T1000 (cell line): ENCODE results near the gene BCL2L14.

ENCODE experiments used
- DNase-seq: peaks from one replicate; lab custom pipeline; 2025; ENCODE audit warnings: mixed read lengths; lab: John Stamatoyannopoulos, UW

The BCL2L14 gene

GRCh38 chr12:12056951-12057350 is 13.8 kb upstream of the BCL2L14 start:
- DNase-seq: no peak

DNA sequence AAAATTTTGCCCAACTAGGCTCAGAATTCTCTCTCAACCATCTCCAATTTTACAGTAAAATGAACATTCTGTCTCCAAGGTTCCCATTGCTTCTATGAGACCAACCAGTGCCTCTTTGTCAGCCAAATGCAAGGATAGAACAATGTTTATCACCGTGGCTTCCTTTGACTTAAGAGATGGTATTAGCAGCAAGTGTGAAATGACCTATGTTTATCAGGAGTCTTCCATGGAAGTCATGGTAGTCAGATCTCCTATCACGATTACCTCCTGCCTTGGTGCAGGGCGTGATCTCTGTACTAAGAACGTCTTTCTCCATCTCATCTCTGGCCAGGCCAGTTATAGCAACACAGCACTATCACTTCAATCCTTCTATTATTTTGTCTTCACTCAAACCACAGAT is 6.1 kb upstream of the BCL2L14 start:
- DNase-seq: no peak

DNA sequence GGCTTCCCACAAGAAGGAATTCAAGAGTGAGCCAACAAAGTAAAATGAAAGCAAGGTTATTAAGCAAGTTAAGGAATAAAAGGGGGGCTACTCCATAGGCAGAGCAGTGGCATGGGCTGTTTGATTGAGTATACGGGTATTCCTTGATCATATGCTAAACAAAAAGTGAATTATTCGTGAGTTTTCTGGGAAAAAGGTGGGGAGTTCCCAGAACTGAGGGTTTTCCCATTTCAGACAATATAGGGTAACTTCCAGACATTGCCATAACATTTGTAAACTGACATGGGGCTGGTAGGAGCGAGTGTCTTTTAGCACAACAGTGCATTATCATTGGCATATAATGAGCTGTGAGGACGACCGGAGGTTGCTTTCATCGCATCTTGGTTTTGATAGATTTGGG is 2.0 kb upstream of the BCL2L14 start:
- no peak for DNase-seq

DNA sequence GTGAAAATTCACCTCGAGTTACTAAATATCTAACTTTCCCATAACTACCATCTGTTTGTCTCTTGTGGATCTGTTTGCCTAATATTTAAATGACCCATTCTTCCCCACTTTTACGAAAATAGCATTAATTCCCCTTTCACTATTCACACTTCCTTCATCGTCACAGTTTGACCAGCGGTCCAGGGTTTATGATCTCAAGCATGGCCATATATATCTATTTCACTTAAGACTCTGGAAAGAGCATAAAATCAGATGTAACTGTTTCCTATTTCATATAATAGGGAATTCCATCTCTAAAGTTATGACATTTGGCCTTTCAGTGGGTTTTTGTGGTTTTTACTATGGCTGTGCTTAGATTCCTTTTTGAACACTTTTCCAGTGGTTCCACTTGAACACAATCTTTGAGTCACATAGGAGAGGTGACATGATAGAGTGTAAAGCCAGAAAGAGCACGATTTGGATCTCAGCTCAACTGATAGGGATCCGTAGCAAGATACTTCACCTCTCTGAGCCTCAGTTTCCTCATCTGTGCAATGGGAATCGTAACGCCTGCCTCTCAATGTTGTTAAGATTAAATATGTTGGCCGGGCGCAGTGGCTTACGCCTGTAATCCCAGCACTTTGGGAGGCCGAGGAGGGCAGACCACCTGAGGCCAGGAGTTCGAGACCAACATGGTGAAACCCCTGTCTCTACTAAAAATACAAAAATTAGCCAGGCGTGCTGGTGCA is 754 bp upstream of the BCL2L14 start:
- DNase-seq: no peak

- DNase-seq: no peak
Observed at GRCh38 chr12:12072064-12072760, 1.5 kb downstream of the BCL2L14 start.

- no peak for DNase-seq
Observed at GRCh38 chr12:12079291-12079690, 8.6 kb downstream of the BCL2L14 start.

GRCh38 chr12:12081836-12082497 is 11.2 kb downstream of the BCL2L14 start:
- no peak for DNase-seq

GRCh38 chr12:12083688-12084087 is 12.9 kb downstream of the BCL2L14 start:
- DNase-seq: no peak

DNA sequence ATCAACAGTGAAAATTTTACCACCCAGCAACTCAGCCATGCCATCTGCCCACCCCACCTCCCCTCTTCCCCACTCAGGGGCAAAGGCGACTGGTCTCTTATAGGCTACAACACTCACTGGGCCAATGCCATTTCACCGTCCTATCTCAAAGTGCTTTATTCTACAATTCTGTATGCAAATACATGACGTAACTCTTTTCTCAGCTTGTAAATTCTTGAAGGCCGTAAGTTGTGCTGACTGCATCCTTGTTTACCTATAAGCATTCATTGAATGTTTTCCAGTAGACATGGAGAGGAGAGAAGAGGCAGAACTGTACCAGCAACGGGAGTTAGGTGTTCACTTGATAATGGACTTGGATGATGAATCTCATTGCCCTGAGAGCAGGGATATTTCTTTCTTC is 15.6 kb downstream of the BCL2L14 start:
- no peak for DNase-seq

DNA sequence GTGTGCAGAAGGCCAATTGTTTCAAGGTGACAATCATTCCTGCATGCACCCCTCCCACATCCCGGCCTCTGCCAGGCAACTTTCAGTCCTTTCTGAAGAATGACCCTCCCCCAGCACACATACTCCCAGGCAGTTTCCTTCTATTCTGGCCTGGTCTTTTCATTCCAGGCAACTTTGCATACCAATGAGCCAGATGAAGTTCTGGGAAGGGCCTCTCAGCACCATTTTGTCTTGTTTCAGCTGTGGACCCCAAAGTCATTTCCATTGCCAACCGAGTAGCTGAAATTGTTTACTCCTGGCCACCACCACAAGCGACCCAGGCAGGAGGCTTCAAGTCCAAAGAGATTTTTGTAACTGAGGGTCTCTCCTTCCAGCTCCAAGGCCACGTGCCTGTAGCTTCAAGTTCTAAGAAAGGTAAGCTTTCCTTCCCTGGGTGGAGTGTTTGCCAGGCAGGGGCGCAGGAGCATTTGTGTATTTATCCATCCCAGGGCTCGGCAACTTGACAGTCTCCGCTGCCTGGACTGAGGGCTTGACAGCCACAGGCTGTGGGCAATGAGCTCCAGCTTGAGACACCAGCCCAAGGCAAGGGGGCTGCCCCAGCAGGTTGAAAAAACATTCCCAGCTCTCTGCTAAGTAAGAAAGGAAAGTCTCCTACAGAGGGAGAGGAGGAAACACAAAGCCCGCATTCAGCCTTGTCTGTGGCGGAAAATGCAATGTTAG is 16.4 kb downstream of the BCL2L14 start:
- DNase-seq: no peak

- no peak for DNase-seq
Observed at GRCh38 chr12:12087693-12088034, 16.9 kb downstream of the BCL2L14 start.

GRCh38 chr12:12088147-12088546 is 17.4 kb downstream of the BCL2L14 start:
- no peak for DNase-seq

DNA sequence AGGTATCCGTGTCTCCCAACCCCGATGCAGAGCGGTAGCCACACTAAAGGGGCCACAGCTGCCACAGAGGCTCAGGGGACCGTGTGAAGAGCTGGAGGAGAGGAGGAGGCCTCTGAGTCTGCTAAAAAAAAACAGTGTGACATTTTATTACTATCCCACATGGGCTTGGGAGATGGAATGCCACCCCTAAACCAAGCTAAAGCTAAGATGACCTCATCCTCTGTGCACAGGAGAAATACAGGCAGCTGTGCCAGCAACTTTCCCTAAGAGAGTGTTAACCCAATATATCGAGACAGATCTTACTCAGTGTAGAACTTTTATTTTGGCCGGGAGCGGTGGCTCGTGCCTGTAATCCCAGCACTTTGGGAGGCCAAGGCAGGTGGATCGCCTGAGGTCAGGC is 18.0 kb downstream of the BCL2L14 start:
- DNase-seq: no peak

DNA sequence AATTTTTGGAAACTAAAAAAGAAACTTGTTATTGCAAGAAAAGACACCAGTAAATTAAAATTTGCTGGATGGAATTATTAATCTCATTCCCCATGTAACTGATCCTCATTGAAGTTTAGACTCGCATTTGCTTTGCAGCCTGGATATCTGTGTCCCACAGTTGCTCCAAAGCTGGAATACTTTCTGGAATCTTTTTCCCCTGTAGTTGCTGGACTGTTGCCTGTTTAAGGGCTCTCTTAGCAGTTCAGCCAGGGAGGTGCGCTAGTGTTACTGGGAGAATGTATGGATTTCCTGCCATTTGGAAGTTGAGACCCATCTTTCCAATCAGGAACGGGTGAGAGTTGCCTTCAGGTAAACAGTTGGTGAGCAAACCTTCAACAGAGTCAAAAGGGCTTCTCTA is 20.3 kb downstream of the BCL2L14 start:
- DNase-seq: no peak

DNA sequence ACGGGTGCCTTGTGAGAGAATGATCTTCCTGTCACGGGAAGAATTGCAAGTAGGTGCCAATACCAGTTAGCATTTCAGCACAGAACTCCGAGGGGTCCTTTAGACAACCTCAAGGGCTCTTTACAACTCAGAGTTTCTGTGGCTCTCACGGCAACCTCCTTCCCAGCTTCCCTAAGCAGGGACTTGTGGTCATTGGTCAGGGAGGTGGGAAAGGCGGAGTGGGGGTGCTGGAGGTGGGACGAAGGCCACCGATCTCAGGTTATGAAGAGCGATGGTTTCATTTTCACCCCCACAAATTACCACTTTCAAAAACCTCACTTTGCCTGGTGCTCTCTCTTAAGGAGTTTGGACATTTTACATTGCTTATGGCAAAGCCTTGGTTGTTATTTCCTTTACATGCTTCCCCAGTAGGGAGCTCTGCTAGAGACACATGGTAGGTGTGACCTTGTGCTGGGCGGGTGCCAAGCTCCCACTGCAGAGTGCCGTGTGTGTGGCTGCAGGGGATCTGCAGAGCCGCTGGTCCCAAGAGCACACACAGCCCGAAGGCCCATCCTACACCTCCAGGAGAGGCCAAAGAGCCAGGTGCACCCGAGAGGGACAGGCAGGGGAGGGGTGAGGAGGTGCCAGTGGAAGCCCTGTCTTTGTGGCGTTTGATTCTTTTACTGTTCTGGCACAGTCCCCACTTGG is 21.4 kb downstream of the BCL2L14 start:
- no peak for DNase-seq

DNA sequence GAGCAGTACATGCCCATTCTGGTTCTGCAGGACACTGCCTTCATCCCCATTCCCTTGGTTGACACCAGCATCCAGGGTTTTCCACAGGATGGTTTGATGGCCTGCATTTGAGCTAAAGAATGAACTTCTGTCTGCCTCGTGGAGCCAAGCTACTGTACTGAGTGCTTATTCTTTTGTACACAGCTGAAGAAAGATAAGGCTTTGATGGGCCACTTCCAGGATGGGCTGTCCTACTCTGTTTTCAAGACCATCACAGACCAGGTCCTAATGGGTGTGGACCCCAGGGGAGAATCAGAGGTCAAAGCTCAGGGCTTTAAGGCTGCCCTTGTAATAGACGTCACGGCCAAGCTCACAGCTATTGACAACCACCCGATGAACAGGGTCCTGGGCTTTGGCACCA is 23.7 kb downstream of the BCL2L14 start:
- DNase-seq: no peak

DNA sequence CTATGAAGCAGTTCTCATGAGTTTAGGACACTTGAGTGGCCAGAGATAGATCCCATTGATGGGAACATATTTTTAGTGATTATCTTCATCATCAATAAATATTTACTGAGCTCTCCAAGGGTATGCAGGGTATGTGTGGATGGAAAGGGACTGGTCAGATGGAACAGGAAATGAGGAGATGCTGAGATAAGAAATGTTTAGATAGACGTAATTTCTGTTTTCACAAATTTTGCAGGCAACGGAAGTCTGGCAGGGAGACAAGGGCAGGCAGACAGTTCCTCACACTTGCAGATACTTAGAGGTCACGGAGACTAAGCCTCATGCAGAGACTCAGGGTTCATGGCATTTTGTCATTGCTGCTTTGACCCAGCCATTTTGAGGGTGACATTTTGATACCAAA is 24.3 kb downstream of the BCL2L14 start:
- no peak for DNase-seq

GRCh38 chr12:12097891-12098690 is 27.4 kb downstream of the BCL2L14 start:
- no peak for DNase-seq

GRCh38 chr12:12098691-12099015 is 27.9 kb downstream of the BCL2L14 start:
- DNase-seq: no peak

DNA sequence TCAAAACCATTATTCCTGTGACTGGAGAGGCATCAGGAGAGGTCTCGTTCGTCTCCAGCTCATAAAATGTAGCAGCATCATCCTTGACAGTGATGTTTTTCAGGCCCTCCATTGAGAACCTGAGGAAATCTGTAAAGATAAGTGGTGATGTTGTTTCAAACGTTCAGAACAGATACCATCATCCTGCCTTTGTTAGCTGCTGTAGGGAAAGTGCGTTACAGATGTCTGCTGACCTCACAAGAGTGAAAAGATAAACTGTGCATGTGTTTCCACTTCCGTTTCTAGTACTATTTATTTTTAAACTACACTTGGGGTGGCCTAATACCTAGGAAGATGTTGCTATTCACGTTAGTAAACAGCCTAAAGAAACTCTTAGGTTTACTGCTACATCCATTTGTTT is 28.4 kb downstream of the BCL2L14 start:
- DNase-seq: no peak

- no peak for DNase-seq
Observed at GRCh38 chr12:12107678-12108077, 36.9 kb downstream of the BCL2L14 start.
